GM12891 (cell line): ENCODE results near the gene STX12.

Source experiments
- POLR2A ChIP-seq: IDR thresholded peaks from 2 replicates; pipeline ENCODE4 v1.6.1; 2011; ENCODE audit warnings: low read depth, low read length, control low read depth
- POLR2AphosphoS5 ChIP-seq: IDR thresholded peaks from 2 replicates; pipeline ENCODE4 v1.6.1; 2011; ENCODE audit warnings: low read depth, low read length, control low read depth

DNA sequence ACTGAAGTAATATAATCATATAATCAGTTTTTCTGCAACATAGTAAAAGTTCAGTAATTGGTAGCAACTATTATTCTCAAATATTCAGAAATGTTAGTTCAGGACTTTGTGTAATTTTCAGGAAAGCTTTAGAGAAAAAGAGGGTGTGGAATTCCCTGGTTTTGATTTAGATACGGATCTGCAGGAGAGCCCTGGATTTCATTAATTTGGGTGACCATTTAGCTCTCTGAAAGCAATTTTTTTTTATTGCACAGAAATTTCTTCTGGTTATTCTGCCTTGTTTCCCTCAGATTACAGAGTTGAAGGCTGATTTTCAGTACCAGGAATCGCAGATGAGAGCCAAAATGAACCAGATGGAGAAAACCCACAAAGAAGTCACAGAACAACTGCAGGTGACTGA is 13.8 kb upstream of the STX12 start:
- TF ChIP-seq POLR2AphosphoS5 = no peak
- no peak for TF ChIP-seq POLR2A
